GM18519 (cell line): ENCODE measurements around the gene GRIK3.
"Not testable (repeated sequence)": the region's sequence is repeated elsewhere in the genome, so short reads cannot be mapped to it uniquely, and the experiment has no call there.

ENCODE experiments used
- ATAC-seq: cut with Tn5 transposase; IDR thresholded peaks from one replicate; pipeline ENCODE4 v1.9.1; 2021; ENCODE audit warnings: mild to moderate bottlenecking, moderate library complexity; ENCODE audit not compliant: unreplicated experiment, low FRiP score

The GRIK3 gene

DNA sequence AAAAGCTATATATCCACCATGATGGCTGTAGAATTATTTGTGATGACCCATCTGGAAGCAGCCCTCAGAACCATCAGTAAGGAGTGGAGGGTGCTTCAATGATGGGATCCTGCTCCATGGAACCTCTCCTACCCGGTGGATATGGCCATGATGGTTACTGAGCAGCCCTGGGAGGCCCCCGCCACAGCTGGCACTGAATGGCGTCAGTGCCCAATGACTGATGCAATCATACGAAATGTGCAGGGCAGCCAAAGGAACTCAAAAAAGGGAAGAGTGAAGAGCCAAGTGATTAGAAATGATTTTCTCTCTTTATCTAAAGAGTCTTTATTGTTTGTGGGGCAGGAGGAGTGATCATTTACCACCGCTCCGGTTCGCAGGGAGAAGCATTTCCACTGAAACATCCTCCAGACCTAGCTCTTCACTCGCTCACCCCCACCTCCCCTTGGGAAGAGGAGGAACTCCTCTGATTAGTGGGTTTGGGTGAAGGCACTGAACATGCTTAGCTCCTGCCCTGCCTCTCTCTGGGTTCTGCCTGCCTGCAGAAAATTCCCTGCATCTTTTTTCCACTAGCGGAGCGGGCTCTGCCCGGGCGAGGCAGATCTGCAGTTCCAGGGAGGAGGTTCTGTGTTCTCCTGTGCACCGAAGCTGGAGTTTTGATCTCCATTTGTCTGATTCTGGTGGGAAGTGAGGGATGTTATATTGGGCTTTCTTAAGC is 260.3 kb downstream of the GRIK3 start:
- no peak for ATAC-seq

DNA sequence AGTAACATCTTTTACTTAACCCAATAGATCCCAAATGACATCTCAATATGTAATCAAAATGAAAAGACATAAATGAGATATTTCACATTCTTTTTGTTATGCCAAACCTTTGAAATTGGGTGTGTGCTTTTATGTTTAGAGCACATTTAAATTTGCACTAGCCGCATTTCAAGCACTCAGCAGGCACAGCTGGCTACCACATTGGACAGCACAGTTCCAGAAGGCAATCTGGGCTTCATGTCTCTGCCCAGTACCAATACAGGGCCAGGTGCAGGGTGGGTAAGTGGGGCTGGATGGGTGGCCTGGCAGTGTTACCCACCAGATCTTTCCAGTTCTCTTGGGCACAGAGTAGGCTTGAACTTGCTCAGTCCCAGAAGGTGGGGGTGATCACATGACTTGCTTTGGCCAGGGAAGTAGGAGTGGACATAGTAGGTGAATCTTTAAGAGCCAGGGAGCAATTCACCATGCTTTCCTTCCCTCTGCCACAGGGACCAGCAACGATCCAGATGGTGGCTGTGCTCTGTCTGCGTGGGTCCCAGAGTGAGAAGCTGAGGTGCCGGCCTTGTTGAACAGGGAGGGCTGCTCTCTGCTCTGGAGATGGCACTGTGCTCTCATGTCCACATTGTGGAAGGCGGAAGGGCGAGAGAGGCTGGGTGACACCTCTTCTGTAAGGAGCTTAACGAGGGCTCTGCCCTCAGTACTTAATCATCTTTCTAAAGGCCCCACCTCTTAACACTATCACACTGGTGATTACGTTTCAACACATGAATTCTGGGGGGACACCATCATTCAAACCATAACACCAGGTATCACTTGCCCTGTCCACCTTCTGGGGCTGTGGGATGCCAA is 261.4 kb downstream of the GRIK3 start:
- no peak for ATAC-seq

DNA sequence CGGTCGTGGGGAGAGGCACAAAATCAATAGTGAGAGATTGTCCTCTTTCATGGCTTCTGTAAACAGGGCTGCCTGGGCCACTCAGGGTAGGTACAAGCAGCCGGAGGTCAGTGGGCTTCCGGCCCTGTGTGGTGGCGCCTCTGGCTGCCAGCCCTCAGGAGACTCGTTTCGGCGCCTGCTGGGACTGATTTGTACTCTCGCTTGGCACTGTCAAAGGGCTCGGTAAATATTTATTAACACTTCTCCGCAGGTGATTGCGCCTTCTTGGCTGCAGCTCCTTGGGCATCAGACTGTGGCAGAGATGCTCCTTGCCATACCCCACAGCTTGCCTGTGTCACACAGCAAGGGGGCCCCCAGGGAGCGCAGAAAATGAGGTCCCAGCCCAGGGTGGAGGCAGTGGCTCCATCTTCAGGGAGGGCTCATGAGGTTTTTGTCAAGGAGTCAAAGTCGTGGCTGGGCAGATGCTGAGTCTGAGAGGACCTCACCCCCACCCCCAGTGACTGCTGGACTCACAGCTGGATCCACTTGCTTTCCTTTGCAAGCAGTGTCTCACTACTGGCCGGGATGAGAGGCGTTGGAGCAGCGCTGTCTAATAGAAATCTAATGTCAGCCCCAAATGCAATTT is 262.5 kb downstream of the GRIK3 start:
- no peak for ATAC-seq

DNA sequence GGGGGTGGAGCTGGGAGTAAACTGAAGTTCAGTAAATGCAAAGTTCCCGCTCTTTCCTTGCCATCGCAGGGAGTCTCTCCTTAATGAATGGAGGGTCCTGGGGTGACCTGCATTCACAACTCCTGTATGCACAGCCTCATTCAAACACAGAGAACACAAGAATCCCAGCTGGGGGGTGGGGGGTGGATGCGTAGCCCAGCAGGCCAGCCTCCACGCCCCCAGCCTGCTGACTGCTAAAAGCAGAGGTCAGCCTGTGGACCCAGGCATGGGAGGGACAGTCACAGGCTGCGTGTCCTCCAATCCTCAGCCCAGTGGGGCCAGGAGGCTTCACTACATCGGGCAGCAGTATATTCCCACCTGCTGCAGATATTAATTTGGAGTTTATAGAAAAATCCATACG is 263.1 kb downstream of the GRIK3 start:
- no peak for ATAC-seq

DNA sequence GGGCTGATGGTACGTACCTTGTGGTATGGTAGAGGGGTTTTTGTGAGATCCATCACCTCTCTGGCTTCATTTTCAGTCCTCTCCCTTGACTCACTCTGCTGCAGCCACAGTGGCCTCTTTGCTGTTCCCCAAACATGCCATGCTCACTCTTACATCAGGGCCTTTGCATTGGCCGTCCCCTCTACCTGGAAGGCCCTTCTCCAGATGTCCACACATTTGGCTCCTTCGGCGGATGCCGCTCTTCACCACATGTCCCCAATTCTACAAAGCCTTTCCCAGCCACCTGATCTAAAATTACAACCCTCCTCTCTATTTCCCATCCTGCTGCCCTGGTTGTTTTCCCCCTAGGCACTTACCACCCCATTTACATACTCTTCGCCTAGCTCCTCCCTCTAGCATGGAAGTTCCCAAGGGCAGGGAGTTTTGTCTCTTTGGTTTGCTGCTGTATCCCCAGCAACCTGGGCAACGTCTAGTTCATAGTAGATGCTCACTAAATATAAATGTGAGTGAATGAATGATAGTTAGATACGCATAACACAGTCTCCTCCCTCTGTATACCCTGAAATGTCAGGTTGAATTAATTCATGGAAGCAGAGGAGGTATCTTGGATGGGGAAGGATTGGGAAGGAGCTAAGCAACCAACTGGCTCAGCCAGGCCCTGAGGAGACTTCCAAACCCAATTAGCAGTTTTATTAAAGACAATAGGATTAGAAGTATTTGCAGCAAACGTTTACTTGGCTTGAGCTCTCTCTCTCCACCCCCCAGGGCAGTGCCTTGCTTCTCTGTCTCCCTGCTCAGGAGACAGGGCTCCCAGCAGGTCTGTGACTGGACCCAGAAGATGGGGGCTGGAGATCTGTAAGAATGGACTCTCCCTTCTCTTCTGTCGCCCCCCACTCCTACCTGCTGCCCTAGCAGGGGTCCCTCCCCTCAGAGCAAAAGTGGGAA is 264.2 kb downstream of the GRIK3 start:
- no peak for ATAC-seq

DNA sequence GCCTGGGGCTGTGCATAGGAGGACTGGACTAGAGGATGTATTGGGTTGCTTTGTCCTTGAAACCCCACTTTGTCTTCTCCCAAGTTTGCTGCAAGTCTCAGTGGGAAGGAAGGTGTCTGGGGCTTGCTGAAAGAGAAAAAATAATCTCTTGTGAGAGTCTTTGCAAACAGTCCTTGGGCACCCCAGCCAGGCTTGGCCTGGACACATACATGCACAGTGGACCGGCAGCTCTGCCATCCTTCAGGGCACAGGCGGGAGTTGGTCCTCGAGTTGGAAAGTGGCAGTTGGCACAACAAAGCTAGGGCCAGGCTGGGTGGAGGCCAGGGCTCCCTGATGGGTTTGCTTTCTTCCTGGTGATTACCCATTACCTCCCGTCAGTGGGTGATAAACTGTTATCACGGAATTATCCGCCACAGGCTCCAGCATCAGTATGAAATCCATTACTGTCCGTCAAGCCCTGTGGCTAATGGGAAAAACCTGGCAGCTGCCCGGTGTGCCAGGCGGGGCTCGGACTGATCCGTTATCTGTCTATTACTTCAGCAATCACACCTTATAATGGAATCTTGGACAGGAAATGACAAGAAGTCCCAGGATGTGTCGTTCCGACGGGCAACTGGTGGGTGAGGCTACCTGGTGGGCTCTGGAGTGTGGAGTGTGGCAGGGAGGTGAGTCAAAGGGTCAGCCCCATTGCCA is 265.7 kb downstream of the GRIK3 start:
- no peak for ATAC-seq

DNA sequence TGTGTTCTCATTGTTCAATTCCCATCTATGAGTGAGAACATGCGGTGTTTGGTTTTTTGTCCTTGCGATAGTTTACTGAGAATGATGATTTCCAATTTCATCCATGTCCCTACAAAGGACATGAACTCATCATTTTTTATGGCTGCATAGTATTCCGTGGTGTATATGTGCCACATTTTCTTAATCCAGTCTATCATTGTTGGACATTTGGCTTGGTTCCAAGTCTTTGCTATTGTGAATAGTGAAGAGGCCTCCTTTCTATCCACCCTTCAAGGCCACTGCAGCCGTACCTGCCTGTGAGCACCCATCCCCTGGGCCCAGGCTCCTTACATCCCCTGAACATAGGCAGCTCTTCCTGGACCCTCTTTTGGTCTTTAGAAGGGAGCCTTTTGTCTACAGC is 266.9 kb downstream of the GRIK3 start:
- not testable (repeated sequence) for ATAC-seq

DNA sequence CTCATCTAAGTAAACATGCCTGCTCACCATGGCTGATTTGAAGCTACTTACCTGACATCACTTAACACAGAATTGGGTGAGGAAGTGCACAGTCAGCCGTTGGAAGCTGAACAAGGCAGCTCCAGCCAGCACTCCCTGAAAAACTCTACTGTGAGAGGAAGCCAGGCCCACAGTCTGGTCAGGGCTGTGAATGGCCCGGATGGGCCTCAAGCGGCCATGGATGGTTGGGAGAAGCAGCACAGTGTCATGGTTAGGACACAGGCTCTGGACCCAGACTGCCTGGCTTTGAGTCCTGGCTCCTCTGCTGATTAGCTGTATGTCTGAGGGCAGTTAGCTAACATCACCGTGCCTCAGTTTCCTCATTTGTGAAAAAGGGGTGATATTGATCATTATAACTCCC is 267.8 kb downstream of the GRIK3 start:
- no peak for ATAC-seq

DNA sequence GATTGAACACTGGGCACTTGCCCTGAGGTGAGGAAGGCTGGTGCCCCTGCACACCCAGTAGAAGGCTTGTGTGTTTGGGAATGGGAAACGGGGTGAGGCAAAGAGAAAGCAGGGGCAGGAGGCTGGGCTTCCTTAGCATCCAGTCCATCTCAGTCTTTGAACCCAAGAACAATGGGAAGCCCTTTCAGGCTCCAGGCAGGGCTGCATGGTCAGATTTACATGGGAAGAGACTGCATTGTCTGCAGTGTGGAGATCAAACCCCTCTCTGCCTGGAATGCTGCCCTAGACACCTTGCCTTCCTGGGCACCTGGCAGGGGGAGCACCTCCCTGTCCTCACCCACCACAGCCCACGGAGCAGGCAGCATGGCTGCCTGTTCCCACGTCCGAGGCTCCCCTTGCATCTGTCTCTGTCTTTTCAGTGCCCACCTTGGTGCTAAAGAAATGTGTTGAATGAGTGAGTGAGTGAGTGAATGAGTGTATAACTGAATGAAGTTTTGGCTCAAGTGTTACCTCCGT is 268.5 kb downstream of the GRIK3 start:
- ATAC-seq, result no peak

DNA sequence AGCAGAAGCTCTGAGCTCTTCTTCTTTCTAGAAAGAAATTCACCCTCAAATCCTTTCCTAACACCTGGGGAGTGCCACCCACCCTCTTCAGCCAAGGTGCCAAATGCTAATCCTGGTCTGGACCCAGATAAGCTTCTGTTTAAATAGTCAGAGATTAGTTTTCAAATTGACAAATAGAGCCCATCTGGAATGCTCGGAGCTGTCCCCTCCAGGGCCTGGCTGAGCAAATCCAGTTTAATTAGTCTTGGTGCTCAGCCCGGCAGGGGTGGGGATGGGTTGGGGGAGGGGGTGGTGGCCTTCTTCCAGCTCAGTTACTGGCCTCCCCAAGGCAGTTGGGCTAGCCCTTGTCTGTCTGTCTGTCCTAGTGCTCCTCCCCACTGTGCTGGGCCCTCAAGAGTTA is 269.5 kb downstream of the GRIK3 start:
- ATAC-seq, result no peak

DNA sequence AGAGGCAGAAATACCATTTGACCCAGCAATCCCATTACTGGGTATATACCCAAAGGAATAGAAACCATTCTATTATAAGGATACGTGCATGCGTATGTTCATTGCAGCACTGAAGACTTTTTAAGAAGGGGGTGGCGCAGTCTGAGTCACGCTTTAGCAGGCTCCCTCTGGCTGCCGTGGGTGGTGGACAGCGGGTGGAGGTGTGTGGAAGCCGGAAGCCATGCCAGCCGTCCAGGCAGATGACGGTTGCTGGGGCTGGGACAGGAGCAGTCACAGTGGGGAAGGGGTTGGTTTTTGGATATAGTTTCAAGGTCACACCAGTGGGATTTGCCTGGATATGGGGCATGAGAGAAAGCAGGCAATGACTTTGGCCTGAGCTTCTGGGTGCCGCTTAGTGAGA is 270.5 kb downstream of the GRIK3 start:
- no peak for ATAC-seq

DNA sequence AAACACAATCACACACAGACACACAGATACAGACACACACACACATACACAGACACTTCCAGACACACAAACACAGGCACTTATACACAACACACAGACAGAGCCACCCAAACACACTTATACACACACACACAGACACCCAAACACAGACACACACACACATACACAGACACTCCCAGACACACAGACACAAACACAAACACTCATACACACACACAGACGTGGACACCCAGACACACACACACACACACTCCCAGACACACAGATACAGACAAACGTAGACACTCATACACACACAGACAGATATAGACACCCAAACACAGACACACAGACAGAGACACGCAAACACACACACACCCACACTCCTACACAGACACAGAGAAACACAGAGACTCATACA is 272.1 kb downstream of the GRIK3 start:
- no peak for ATAC-seq

DNA sequence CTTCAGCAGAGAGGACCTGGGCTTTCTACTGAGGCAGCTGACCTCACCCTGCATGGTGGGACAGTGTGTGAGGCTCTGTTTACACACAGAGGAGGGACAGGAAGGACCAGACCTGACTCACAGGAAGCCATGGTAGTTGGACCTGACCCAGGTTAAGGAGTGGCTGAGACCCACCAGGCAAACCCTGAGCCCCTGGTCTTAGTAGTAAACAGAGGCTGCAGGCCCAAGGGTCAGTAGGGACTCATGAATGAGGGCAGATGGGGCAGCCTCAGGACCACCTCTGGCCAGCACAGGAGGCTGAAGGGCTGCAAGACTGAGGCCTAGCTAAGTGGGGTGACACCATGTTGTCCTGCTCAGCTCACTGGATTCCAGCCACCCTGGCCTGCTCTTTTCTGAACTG is 273.2 kb downstream of the GRIK3 start:
- ATAC-seq, result no peak

DNA sequence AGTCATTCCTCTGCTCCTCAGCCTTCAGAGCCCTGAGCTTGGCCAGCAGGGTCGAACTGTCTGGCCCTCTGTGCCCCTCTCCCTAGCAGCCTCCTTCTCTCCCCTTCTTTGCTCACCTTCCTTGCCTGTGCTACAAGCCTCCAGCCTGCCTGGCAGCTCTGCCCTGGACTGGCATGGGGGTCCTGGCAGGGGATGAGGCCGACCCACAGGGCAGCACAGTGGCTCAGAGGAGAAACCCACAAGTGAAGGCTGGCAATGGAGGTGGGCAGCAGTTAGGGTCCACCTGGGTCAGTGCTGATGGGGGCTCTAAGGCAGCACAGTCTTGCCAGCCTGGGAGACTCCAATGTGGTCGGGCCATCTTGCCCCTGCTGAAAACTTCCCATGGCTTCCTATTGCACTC is 274.2 kb downstream of the GRIK3 start:
- no peak for ATAC-seq

DNA sequence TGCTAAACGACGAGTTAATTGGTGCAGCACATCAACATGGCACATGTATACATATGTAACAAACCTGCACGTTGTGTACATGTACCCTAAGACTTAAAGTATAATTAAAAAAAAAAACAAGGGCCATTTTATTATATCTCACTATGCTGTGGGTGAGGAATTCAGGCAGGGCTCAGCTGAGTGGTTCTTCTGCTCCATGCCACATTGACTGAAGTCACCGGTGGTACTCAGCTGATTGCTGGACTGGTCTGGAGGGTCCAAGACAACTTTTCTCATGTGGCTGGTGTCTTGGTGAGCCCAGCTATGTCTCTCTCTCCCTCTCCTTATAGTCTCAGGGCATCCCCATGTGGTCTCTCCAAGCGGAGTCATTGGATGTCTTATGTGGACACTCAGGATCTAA is 275.0 kb downstream of the GRIK3 start:
- ATAC-seq, result no peak

DNA sequence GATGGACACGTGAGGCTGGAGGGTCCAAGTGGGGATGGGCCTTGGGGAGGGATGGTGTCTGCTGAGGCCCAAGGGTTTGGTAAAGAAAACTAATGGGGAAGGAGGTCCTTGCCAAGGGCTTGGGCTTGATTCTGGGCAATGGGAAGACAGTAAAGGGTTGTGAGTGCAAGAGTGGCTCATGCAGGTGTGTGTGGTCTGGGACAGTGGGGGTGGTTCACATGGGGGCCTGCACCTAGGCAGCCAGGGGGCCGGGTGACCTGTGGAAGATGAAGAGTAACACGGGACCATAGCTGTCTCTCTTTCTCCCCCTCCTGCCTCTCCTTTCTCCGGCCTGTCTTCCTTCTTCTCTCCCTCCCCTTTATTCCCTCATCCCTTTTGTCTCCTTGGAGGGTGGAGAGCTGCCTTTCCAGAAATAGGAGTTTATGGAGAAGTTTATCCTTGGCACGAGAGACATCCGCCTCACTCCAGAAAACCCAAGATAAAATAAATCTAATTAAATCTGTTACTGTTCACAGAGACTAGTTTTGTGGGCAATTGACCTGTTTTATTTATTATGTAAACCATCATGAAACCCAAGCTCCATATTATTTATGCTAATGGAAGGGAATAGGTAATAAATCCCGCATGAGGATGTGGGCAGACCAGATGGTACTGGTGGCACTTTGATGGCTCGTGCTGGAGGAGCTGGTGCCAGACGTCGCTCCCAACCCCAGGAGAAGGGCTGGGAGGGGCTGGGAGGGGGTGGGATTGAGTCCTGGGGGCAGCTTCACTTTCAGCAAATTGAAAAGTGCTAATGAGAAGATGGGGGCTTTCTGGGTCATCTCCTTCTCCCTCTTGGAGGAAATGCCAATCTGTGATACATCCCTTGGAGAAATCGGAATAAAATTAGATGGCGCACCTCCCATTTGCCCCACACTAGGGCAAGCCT is 278.7 kb downstream of the GRIK3 start:
- no peak for ATAC-seq

DNA sequence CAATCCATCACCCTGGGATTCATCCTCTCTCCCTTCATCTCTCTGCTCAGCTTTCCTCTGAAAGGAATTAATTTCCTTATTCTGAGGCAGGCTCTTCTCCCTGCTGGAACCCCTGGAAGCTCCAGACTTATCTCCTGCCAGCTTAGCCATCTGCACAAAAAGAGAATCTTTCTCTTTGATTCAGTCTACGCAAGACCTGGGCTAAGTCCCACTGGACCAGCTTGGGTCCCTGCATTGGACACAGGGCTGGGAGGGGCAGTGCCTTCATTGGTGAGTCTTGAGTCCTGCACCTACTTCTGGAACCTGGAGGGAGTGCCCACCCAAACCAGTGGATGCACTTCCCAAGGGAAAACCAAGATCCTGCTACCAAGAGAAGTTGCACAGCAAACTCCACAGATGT is 279.9 kb downstream of the GRIK3 start:
- no peak for ATAC-seq

DNA sequence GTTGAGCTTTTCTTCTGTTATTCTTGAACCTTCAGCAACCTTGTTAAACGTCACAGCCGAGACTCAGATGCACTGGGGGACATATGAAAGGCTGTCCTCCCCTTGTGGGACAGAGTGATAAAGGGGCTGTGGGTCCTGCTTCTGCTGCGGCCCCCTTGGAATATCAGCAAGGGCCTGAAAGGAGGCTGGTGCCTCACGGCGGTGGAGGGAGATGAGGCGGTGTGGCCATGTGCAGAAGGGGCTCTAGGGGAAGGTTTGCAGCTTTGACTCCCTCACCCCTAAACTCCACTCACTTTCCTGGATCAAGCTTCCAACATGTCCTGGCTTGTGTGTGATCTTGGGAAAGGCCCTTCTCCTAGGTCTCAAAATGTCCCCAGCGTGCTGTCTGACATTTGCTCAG is 280.9 kb downstream of the GRIK3 start:
- ATAC-seq, result no peak

DNA sequence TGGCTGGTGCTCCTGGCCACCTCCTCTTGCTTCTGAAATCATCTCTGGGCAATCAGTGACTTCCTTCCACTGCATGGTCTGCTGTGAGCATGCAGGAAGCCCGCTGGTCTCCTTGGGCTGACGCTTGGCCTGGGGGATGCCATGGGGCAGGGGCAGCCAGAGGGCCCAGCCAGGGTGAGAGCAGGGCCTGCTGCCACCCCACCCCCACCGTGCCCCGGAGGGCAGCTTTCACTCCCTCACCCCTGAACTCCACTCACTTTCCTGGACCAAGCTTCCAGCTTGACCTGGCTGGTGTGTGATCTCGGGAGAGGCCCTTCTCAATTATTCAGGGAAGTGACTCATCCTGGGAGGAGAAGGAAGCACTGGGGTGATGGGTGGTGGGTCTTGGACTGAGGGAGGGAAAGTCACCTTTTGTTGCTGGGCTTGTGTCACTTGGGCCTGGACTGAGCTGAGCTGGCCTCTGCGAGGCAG is 281.4 kb downstream of the GRIK3 start:
- ATAC-seq, result no peak
